Activated CD8-positive, alpha-beta memory T cell treated with anti-CD3 and anti-CD28 coated beads for 1 hour (primary cell): Measurements from ENCODE around the gene SLC19A2.

ENCODE experiments used
- DNase-seq, 2 donors: peaks; one replicate each; pipeline ENCODE4 v3.0.0-alpha.2; 2020; ENCODE audit warnings: low read depth in 1 of 2; ENCODE audit errors: extremely low read depth in 1 of 2

The SLC19A2 gene

DNA sequence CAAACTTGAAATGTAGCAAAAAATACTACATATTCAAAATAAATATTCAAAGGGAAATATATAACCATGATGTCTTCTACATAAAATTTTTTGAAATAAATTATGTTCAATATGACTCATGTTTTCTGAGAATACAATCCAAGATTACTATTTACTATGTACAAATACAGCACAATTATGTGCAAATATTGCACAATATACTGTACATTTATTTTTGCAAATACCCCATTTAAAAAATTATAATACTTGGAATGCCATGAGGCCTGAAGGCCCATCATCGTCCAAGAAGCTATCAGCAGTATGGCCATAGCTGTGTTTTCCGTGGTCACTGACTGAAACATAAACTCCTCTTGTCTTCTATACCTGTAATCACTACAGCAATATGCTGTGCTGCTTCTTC, 70.8 kb downstream of the SLC19A2 start:
- DNase-seq, result no peak
